Colonic mucosa (tissue), 4 donors: ENCODE measurements around the gene DPEP2. TPM values are rescaled to one million over a fixed set of nuclear protein-coding genes. Genes with fewer than 3 reads are reported as not detected.
"Not testable (repeated sequence)": the region's sequence is repeated elsewhere in the genome, so short reads cannot be mapped to it uniquely, and the experiment has no call there.

Experiments used
- DNase-seq: peaks from one replicate; pipeline ENCODE4 v3.0.0-alpha.2; 2020
- H3K27ac ChIP-seq: fragments of 200-600 bp; one replicate; pipeline ENCODE4 v1.8.0; 2021
- H3K27me3 ChIP-seq: fragments of 200-600 bp; one replicate; pipeline ENCODE4 v1.8.0; 2021
- H3K36me3 ChIP-seq: fragments of 200-600 bp; one replicate; pipeline ENCODE4 v1.8.0; 2021
- H3K4me1 ChIP-seq: fragments of 200-600 bp; one replicate; pipeline ENCODE4 v1.8.0; 2021; ENCODE audit warnings: mild to moderate bottlenecking
- H3K4me3 ChIP-seq: fragments of 200-600 bp; one replicate; pipeline ENCODE4 v1.8.0; 2021
- H3K9ac ChIP-seq, 2 donors: one replicate each; pipeline ENCODE4 v1.7.0; 2013; ENCODE audit warnings: control low read depth in 2 of 2, low read depth in 2 of 2, low read length in 2 of 2
- H3K9me3 ChIP-seq: fragments of 200-600 bp; one replicate; pipeline ENCODE4 v1.8.0; 2021
- CTCF ChIP-seq: fragments of 200-600 bp; IDR thresholded peaks from one replicate; pipeline ENCODE4 v1.8.0; 2022; ENCODE audit warnings: antibody characterized with exemption, mild to moderate bottlenecking
- intact Hi-C: fragments of 100-400 bp; cut with DNase I; formaldehyde crosslinking; loops from one replicate; pipeline ENCODE4 v1.14.1; 2022
- total RNA-seq, 2 donors: library from RNA; stranded (reverse); fragmentation: NEBNext Ultra II Directional in 1 of 2; extraction: Animal tissue kit (Norgen Biotek cat#: 25700) in 1 of 2; gene quantifications; one replicate each; pipeline ENCODE4 v1.2.1, GENCODE V29; 2021
- donor health status: healthy.
- donor health status: DM: no; HTN: no; CAD: no.
- donor health status: DM: no; HTN: no; CAD: no.

Gene DPEP2
- total RNA-seq, 2 donors from 2014 or later: 0.88 to 0.96 TPM

GRCh38 chr16:67942510-67943255 is 56.6 kb downstream of the DPEP2 start:
- DNase-seq: no peak
- no peaks in the 10 kb centered on the region for H3K4me1 ChIP-seq
- H3K9ac ChIP-seq: no peak overlapping the region
- H3K36me3 ChIP-seq: peaks cover 4% of the 10 kb centered on the region
- no peak for TF ChIP-seq CTCF
- H3K4me3 ChIP-seq: no peak overlapping the region
- no peaks in the 10 kb centered on the region for H3K9me3 ChIP-seq
- H3K27me3 ChIP-seq: no peaks in the 10 kb centered on the region
- intact Hi-C loops: no loop called here
- no peak overlapping the region for H3K27ac ChIP-seq

GRCh38 chr16:67942200-67942509 is 57.1 kb downstream of the DPEP2 start:
- TF ChIP-seq CTCF: peak; percentile 54
- H3K9me3 ChIP-seq: no peaks in the 10 kb centered on the region
- H3K27ac ChIP-seq: no peak overlapping the region
- intact Hi-C loops: no loop called here
- peaks cover 4% of the 10 kb centered on the region for H3K36me3 ChIP-seq
- no peak for DNase-seq
- H3K27me3 ChIP-seq: no peaks in the 10 kb centered on the region
- H3K4me3 ChIP-seq: no peak overlapping the region
- no peak overlapping the region for H3K9ac ChIP-seq
- H3K4me1 ChIP-seq: peaks cover under 1% of the 10 kb centered on the region

DNA sequence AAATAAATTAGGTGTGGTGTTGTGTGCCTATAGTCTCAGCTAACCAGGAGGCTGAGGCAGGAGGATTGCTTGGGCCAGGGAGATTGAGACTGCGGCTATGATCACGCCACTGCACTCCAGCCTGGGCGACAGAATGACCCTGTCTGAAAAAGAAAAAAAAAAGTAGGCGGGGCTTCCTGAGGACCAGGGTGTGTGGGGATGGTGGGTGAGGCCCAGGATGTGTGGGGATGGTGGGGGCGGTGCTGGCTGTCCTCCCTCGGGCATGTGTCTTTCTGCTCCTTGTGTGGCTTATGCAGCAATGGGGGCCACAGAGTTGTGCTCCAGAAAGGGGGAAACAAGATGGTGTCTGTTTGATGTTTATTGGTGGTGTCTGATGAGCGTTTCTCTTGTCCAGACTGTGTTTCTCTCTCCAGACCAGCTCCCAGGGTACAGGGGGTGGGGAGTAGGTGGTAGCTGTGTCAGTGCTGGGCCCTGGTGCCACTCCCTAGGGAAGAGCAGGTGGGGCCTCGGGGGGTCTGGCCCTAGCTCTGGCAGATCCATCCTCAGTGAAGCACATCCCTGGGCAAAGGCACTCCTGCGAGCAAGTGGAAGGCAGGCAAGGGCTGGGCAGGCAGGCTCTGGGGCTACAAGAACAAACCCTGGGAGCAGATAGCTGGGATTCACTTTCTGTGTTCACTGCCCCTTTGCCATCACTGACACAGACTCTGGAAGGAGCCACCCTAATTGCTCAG is 57.6 kb downstream of the DPEP2 start:
- Histone ChIP-seq H3K36me3 (peaks cover 4% of the 10 kb centered on the region), H3K9me3 (no peaks in the 10 kb centered on the region), H3K27ac (no peak overlapping the region), H3K4me3 (no peak overlapping the region), H3K27me3 (no peaks in the 10 kb centered on the region), H3K4me1 (peaks cover 3% of the 10 kb centered on the region), H3K9ac (no peak overlapping the region)
- no peak for DNase-seq
- no peak for TF ChIP-seq CTCF
- intact Hi-C loops: no loop called here

DNA sequence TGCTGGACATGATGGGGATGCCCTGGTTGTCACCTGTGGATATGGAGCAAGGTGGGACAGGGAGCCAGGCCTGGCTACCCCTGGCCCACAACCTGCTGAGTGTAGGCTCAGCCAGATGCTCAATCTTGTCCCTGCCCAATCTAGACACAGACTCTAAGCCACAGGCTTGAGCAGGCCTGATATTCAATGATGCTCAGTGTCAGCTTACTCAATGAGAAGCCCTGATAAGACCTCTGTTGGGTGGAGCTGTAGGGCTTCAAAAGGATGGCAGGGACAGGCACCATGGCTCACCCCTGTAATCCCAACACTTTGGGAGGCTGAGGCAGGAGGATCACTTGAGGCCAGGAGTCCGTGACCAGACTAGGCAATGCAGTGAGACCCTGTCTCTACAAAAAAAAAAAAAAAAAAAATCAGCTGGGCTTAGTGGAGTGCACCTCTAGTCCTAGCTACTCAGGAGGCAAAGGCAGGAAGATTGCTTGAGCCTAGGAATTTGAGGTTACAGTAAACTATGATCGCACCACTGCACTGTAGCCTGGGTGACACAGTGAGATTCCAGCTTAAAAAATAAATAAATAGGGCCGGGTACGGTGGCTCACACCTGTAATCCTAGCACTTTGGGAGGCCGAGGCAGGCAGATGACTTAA is 58.7 kb downstream of the DPEP2 start:
- Histone ChIP-seq H3K4me1 (peaks cover 3% of the 10 kb centered on the region), H3K4me3 (no peak overlapping the region), H3K36me3 (peaks cover 1% of the 10 kb centered on the region), H3K27ac (no peak overlapping the region), H3K9ac (no peak overlapping the region), H3K9me3 (no peaks in the 10 kb centered on the region), H3K27me3 (no peaks in the 10 kb centered on the region)
- TF ChIP-seq CTCF: no peak
- intact Hi-C loops: no loop called here
- DNase-seq: no peak

- no peaks in the 10 kb centered on the region for H3K9me3 ChIP-seq
- H3K4me3 ChIP-seq: no peak overlapping the region
- H3K36me3 ChIP-seq: no peaks in the 10 kb centered on the region
- intact Hi-C loops: no loop called here
- H3K9ac ChIP-seq: no peak overlapping the region
- TF ChIP-seq CTCF: no peak
- no peaks in the 10 kb centered on the region for H3K27me3 ChIP-seq
- no peak overlapping the region for H3K27ac ChIP-seq
- DNase-seq: peak; percentile 72
- H3K4me1 ChIP-seq: peaks cover 9% of the 10 kb centered on the region
These were observed 59.5 kb downstream of the DPEP2 start for GRCh38 chr16:67939507-67940445.

DNA sequence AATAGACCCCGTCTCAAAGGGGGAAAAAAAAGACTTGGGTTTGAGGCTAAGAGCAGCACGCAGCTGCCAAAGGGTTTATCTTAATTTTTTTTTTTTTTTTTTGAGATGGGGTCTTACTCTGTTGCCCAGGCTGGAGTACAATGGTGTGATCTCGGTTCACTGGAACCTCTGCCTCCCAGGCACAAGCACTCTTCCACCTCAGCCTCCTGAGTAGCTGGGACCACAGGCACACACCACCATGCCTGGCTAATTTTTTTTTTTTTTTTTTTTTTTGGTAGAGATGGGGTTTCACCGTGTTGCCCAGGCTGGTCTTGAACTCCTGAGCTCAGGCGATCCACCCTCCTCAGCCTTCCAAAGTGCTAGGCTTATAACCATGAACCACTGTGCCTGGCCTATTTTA is 61.6 kb downstream of the DPEP2 start:
- H3K36me3 ChIP-seq, intact Hi-C loops: not testable (repeated sequence)

More for the DNA sequence above, 61.6 kb downstream of the DPEP2 start:
- not testable (repeated sequence) for H3K27me3 ChIP-seq, H3K9me3 ChIP-seq, DNase-seq, H3K9ac ChIP-seq, H3K4me3 ChIP-seq, H3K4me1 ChIP-seq
- peak overlapping the region; percentile 89 for H3K27ac ChIP-seq
